Measurements from ENCODE around the gene FAF1.
"Not testable (repeated sequence)": the region's sequence is repeated elsewhere in the genome, so short reads cannot be mapped to it uniquely, and the experiment has no call there.

FAF1 gene

DNA sequence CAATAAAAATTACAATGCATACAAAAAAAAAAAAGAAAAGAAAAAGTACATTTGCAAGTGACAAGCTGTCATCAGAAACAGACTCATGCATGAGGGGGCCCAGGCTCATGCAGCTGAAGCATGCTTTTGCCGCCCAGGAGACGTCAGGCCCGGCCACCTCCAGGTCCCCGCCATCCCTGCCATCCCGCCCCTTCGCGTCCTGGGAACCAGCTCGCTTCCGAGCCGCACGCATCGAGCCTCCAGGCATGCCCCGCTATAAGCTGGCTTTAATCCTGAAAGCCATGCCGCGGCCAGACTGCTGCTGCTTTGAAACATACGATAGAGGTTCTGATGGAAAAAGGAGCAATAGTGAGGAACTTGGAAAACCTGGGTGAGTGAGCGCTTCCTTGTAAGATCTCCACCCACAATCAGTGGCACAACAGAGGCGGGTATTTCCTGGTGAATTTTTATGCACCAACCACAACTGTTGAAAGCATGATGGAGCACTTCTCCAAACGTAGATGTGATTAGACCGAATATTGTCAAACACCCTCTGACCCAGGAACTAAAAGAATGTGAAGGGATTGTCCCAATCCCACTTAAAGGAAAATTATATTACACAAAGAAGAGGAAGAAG lies 113.7 kb downstream of the FAF1 start:
- no peak for DNase-seq

DNA sequence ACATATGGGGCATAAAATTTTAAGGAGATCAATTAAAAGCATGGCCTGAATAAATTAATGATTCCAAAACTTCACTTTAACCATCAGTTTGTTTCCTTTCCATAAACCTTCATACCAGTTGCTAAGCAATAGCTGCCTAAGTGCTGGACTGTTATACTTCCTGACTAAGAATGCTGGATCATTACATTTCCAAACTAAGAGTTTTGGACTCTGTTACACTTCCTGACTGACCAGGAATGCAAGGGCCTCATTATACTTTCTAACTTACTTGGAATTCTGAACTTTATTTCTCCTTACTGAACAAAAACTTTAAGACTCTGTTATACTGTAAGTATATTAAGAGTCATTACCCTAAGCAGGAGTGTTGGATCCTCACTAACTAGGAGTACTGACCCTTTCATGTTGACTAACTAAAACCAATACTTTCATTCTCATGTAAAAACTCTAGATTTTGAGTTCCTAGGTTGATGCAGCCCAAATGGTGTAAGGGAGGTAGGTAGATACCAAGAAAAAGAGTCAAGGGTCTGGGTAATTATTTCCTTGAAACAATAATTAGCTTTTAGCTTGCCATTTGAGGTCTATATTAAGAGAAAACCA lies 118.2 kb downstream of the FAF1 start:
- DNase-seq: peak; percentile 48

DNA sequence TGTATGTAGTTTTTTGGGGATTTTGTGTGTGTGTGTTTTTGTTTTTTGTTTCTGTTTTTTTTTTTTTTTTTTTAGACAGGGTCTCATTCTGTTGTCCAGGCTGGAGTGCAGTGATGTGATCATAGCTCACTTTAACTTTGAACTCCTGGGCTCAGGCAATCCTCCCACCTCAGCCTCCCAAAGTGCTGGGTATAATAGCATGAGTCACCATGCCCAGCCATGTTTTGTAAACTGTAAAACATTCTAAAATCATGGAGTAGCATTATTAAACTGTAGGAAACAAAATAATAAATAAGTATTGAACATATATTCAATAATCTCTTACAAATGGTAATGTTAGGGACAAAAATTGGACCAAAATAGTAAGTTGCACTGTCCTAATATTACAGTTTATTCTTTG lies 124.0 kb downstream of the FAF1 start:
- DNase-seq: no peak

DNA sequence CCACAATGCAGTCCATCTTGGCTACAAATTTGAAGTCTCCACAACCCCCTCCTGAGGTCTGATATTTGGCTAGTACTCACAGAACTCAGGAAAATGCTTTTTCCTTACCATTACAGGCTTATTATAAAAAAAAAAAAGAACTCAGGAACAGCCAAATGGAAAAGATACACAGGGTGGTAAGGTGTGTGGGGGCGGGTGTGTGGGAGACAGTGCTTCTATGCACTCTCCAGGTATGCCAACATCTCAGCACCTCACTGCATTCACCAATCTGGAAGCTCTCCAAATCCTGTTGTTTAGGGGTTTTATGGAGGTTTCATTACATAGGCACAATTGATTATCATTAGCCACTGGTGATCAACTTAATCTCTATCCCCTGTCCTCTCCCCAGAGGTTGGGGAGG lies 126.9 kb downstream of the FAF1 start:
- DNase-seq: no peak

DNA sequence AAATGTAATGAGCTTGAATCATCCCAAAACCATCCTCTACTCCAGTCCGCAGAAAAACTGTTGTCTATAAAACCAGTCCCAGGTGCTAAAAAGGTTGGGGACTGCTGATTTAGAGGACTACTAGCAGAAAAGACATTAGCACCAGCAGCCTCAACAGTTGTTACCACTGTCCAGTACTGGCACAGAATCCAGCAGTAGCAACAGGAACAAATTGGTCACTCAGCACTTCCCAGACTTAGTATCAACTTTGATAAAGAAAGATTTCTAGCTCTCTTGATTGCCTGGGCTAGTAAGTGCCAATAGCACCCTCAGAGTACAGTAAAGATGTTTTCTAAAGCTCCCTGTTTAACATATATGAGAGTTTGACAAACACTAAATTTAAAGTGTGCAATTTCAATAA lies 127.9 kb downstream of the FAF1 start:
- no peak for DNase-seq

DNA sequence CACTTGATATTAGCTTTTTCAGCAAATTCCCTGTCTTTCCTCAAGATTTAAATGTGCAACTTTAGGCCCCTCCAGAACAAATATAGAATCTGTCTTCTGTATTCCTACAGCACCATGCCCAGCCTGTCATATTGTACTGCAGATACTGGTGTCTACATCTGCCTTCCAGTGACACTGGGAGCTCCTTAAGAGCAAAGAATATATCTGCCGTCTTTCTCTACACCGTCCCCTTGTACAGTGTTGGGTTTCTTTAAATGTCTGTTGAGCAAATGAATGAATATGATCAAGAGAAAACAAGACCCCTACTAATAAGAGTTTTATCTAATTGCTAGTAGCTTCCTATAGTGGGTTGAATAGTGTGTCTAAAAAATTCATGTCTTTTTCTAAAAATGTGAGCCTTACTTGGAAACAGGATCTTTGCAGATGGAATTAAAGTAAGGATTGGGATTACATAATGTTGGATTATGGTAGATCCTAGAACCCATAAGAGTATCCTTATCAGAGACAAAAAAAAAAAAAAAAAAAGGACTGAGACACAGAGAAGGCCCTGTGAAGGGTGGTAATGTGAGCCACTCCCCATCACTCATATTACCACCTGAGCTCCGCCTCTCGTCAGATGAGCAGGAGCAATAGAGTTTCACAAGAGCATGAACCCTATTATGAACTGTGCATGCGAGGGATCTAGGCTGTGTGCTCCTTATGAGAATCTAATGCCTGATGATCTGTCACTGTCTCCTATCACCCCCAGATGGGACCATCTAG lies 128.6 kb downstream of the FAF1 start:
- no peak for DNase-seq

DNA sequence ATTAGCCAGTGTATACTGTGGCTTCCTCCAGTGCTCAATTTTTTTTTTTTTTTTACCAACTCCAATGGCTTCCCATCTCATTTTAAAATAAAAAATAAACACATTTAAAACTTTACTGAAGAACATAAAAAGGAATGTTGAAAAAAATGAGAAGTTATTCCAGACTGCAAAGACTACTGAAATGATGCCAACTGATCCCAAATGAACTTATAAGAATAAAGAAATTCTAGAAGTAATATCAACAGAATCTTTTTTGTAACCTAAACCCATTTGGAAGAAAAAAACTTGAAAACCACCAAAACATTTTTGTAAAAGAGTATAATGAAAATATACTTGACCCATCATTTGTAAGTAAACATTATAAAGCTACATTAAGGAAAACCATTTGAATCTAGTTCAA lies 129.4 kb downstream of the FAF1 start:
- DNase-seq: no peak

DNA sequence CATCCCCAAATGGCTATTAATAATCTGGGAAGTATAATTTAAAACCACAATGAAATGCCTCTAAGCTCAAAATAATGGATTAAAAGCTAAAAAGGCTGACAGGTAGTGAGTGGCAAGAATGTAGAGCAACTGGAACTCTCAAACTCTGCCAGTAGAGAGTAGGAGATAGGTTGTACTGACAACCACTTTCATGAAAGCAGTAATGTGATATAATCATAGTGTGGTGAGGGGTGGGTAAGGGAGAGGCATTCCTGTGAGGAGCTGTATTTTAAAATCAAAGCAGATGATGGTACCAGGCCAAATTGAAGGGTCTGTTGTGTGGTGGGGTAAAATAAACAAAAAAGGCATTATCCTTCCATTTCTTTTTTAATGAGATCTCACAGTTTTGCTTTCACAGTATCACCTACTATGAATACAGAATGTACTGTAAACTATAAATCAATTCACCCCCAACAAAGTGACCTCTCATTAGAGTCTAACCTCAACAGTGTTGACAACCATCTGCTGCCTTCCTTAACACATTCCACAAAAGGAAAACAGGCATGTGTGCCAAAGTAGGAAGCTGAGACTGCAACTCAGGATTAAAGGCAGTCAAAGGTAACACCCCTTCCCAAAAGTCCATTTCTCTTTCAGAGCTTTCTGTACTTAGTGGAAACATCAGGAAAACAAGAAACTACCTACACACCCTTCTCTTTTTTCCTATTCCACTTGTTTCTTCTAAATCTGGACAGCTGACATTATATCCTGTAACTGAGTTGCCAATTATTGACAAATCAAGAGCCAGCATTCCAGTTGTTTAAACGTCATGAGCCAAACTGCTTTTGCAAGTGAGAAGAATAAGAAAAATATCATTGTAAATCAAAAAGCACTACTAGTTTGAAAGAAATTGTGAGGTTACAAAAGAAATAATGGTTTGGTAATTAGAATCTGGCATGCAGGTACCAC lies 130.8 kb downstream of the FAF1 start:
- no peak for DNase-seq

DNA sequence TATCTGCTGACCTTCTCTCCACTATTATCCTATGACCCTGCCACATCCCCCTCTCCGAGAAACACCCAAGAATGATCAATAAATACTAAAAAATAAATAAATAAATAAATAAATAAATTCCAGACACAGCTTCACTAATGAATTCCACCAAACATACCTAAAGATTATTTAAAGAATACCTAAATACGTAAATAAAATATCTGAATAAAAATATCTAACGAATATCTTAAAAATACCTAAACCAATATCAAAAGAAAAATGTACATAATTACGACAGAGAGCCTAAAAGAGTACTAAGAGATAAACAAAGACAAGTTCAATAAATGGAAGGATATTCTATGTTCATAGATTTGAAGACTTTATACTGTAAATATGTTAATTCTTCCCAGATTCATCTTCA lies 132.5 kb downstream of the FAF1 start:
- no peak for DNase-seq

DNA sequence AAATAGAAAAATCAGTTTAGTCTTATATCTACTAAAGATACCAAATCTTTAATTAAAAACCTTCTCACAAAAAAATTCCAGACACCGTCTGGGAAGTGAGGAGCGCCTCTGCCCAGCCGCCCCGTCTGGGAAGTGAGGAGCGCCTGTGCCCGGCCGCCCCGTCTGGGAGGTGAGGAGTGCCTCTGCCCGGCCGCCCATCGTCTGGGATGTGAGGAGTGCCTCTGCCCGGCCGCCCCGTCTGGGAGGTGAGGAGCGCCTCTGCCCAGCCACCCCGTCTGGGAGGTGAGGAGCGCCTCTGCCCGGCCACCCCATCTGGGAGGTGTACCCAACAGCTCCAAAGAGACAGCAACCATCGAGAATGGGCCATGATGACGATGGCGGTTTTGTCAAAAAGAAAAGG lies 133.3 kb downstream of the FAF1 start:
- not testable (repeated sequence) for DNase-seq

DNA sequence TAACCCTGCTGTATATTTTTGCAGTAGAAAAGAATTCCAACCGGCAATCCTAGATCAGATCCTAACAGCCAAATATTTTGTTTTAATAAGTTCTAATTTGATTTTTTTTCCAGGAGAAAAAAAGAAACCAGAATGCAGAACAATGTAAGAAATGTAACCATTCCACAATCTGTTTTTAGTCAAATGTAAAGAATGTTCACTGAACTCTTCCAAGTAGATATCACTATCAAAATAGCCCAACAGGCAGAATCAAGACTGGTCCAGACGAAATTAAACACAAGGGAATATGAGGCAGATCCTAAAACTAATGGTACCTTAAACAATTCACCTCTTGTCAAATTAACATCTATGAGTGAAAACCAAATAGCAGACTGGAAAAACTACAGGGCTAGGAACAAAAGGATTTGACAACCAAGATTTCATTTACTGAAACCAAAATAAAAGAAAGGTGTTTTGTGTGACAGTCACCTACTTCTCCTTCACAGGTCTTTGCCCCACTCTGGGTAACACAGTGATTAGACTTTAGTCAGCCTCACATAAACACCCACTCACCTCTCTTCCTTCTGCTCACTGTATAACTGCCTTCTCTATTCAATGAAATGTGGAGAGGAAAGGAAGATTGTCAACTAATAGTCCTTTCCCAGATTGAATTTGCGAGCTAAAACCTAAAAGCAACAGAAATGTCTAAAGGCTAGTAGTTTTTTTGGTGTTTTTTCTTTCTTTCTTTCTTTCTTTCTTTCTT lies 137.9 kb downstream of the FAF1 start:
- DNase-seq: peak; percentile 22

DNA sequence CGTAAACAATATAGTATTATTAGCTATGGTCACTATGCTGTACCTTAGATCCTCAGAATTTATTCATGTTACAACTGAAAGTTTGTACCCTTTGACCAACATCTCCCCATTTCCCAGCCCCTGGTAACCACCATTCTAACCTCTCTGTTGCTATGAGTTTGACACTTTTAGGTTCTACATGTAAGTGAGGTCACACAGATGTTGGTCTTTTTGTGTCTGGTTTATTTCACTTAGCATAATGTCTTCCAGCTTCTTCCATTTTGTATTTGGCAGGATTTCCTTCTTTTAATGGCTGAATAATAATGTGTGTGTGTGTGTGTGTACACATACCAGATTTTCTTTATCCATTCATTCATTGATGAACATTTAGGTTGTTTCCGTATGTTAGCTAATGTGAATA lies 139.5 kb downstream of the FAF1 start:
- no peak for DNase-seq

DNA sequence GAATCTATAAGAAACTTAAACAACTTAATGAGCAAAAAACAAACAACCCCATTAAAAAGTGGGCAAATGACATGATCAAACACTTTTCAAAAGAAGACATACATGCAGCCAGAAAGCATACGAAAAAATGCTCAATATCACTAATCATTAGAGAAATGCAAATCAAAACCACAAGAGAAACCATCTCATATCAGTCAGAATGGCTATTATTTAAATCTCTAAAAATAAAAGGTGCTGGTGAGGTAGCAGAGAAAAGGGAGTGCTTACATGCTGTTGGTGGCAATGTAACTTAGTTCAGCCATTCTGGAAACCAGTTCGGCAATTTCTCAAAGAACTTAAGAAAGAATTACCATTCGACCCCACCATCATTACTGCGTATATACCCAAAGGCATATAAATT lies 147.7 kb downstream of the FAF1 start:
- no peak for DNase-seq

DNA sequence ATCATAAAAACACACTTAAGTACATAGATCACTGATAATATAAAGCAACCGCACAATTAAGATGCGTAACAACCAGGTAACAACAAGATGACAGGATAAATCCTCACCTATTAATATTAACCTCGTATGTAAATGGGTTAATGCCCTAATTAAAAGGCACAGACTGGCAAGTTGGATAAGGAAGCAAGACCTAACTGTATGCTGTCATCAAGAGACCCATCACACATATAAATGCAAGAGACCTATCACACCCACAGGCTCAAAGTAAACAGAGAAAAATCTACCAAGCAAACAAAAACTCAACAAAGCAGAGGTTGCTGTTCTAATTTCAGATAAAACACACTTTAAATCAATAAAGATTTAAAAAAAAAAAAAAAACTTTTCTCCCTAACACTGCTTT lies 151.8 kb downstream of the FAF1 start:
- no peak for DNase-seq

DNA sequence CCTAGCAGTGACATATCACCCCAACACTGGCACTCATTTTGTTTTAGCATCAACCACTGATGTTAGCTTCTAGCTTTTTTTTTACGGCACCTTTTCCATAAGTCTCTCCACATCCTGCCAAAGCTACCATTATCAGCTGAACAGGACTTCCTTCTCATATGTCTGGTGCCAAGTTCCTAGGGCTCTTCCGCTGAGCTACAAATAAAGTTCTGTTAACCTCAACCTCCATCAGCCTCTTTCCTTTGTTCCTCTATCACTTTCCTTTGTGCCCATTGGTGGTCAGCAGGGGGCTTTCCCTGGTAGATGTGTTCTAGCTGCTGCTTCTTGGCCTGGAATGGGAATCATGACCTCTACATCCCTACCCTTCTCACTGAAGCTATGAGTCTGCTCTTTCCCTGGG lies 163.8 kb downstream of the FAF1 start:
- no peak for DNase-seq

DNA sequence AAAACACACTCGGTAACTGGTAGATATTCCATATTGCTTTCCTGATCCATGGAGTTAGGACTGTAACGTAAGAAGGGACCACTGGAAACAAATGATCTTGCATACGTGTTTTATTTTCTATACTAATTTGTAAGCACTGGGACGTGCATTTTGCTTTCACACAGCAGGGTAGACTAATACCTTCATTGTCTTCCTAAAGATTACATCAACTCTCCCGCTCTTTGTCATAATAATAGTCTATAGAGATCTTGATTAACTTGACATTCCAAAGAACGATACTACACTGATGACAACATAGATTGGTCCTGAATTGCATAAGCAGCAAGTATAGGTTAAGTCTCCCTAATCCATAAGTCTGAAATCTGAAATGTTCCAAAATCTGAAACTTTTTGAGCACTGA lies 166.5 kb downstream of the FAF1 start:
- DNase-seq: no peak

DNA sequence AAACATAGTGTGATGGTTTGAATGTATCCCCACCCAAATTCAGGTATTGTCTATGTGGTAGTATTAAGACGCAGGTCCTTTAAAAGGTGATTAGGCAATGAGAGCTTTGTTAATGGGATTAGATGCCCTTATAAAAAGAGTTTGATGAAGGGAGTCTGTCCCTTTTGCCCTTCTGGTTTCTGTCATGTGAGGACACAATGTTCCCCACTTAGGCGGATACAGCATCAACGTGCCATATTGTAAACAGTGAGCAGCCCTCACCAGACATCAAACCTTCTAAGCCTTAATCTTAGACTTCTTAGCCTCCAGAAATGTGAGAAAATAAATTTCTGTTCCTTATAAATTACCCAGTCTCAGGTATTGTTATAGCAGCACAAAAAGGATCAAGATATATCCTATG lies 172.8 kb downstream of the FAF1 start:
- DNase-seq: no peak

DNA sequence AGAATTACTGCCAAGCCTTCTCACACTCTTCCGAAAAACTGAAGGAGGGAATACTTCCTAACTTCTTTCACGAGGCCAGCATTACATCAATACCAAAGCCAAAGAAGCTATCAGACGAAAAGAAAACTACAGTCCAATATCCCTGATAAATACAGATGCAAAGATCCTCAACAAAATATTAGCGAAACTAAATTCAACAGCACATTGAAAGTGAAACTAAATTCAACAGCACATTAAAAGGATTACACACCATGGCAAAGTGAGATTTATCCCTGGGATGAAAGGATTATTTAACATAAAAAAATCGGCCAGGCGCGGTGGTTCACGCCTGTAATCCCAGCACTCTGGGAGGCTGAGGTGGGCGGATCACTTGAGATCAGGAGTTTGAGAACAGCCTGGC lies 176.8 kb downstream of the FAF1 start:
- DNase-seq: no peak

DNA sequence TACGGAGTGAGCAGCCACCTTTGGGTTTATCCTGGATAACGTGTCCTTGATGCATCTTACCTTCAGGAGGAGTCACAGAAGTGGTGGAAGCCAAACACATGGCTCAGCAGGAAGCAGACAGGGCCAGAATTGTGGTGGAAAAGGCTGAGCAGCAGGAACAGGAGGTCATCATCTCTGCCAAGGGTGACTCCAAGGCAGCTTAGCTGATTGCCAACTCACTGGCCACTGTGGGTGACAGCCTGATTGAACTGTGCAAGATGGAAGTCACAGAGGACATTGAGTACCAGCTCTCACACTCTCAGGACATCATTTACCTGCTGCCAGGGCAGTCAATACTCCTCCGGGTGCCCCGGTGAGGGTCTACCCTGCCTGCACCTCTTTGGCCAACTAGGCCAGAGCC lies 179.3 kb downstream of the FAF1 start:
- DNase-seq: no peak

DNA sequence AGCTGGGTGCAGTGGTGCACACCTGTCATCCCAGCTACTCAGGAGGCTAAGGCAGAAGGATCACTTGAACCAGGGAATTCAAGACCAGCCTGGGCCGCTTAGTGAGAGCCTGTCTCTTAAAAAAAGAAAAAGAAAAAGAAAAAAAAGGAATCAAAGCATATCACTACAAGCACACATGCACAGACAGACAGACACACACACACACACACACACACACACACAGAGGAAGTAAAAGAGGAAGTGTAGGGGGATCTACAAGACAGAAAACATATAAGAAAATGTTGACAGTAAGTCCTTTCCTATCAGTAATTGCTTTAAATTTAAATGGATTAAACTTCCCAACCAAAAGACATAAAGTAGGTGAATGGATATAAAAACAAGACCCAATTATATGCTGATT lies 180.3 kb downstream of the FAF1 start:
- DNase-seq: no peak

DNA sequence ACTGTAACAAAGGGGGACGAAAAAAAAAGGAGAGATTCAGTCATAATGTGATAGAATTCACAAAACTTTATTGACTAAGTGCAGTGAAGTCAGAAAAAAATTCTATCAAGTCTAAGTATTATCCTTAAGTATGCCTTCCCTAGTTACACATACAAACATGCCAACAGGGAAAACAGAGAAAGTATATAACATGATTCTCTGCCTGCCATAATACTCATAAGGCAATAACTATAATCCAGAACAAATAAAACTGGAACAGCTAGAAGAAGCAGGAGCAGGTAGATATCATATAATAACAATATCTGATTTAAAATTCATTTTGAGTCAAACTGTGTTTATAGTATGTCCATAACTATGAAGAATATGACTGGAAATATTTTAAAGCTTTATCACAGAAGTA lies 184.3 kb downstream of the FAF1 start:
- DNase-seq: no peak

DNA sequence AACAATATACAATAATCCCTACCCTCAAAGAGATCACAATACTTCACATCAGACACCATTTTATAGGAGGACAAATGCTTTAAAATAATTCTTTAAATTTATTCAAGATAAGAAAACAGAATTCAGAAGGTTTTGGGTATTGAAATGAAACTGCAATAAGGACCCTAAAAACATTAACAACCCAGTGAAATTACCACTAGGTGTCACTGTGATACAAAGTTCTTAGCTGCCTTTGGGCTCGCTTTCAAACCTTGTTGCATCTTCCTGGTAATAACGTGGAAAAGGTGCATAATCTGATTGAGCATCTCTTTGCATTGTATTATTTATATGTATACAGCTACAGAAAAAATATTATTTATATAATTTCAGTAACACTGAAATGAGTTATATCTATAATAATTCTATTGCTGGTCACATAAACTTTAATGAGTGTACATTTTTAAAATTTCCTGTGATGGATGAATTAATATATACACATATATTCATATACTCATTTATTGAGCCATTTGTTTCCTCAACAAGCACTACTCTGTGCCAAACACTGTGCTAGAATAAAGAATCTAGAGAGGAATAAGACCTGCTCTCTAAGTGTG lies 185.2 kb downstream of the FAF1 start:
- peak; percentile 59 for DNase-seq
